Panc1 (cell line): Measurements from ENCODE around the gene ZNF680.

Source experiments
- CTCF ChIP-seq: fragments of 450-650 bp; IDR thresholded peaks from 2 replicates; pipeline ENCODE4 v1.5.1; 2017; ENCODE audit warnings: mild to moderate bottlenecking
- POLR2AphosphoS5 ChIP-seq: IDR thresholded peaks from 2 replicates; pipeline ENCODE4 v1.6.1; 2012; ENCODE audit warnings: mild to moderate bottlenecking, low read depth, low read length, moderate library complexity

- TF ChIP-seq CTCF (peak; percentile 10; the same call in 1 of the 2 replicates), POLR2AphosphoS5 (no peak)
Measured at GRCh38 chr7:64599359-64599758, 36.5 kb upstream of the ZNF680 start.
